HG03060 (cell line): ENCODE data around the gene KCTD19.
"Not testable (repeated sequence)": the region's sequence is repeated elsewhere in the genome, so short reads cannot be mapped to it uniquely, and the experiment has no call there.

Experiments used
- ATAC-seq: cut with Tn5 transposase; IDR thresholded peaks from one replicate; pipeline ENCODE4 v1.9.1; 2021; ENCODE audit warnings: low read depth, moderate number of reproducible peaks; ENCODE audit not compliant: unreplicated experiment

The KCTD19 gene

GRCh38 chr16:67326472-67327309 lies at the start of gene KCTD19, which contains the start of gene LRRC36:
Gene KCTD19 (minus strand): TSS chr16:67326741. CDS start chr16:67326707, 34 bp downstream.
Gene LRRC36 (plus strand): TSS chr16:67326815. CDS start chr16:67326863, 48 bp downstream.
- no peak for ATAC-seq

- not testable (repeated sequence) for ATAC-seq
Observed at GRCh38 chr16:67376012-67376411, 49.5 kb upstream of the KCTD19 start.

GRCh38 chr16:67372664-67373063 lies 46.1 kb upstream of the KCTD19 start:
- no peak for ATAC-seq

- no peak for ATAC-seq
Observed at GRCh38 chr16:67370661-67371060, 44.1 kb upstream of the KCTD19 start.

- ATAC-seq = no peak
Observed at GRCh38 chr16:67364600-67365235, 38.2 kb upstream of the KCTD19 start.

GRCh38 chr16:67361038-67361437 lies 34.5 kb upstream of the KCTD19 start:
- ATAC-seq = no peak

- not testable (repeated sequence) for ATAC-seq
Observed at GRCh38 chr16:67359540-67360269, 33.2 kb upstream of the KCTD19 start.

- no peak for ATAC-seq
Observed at GRCh38 chr16:67357561-67357960, 31.0 kb upstream of the KCTD19 start.

GRCh38 chr16:67356396-67356795 lies 29.9 kb upstream of the KCTD19 start:
- no peak for ATAC-seq

- ATAC-seq = not testable (repeated sequence)
Observed at GRCh38 chr16:67352463-67352862, 25.9 kb upstream of the KCTD19 start.

GRCh38 chr16:67350324-67350723 lies 23.8 kb upstream of the KCTD19 start:
- no peak for ATAC-seq

- no peak for ATAC-seq
Observed at GRCh38 chr16:67349172-67349571, 22.6 kb upstream of the KCTD19 start.

- no peak for ATAC-seq
Observed at GRCh38 chr16:67346341-67346740, 19.8 kb upstream of the KCTD19 start.

- ATAC-seq = no peak
Observed at GRCh38 chr16:67345401-67345800, 18.9 kb upstream of the KCTD19 start.

- no peak for ATAC-seq
Observed at GRCh38 chr16:67342616-67343015, 16.1 kb upstream of the KCTD19 start.

- no peak for ATAC-seq
Observed at GRCh38 chr16:67341250-67341649, 14.7 kb upstream of the KCTD19 start.

GRCh38 chr16:67339453-67339852 lies 12.9 kb upstream of the KCTD19 start:
- ATAC-seq = no peak

- ATAC-seq = no peak
Observed at GRCh38 chr16:67336648-67337047, 10.1 kb upstream of the KCTD19 start.

- no peak for ATAC-seq
Observed at GRCh38 chr16:67336116-67336515, 9.6 kb upstream of the KCTD19 start.

- no peak for ATAC-seq
Observed at GRCh38 chr16:67333315-67333714, 6.8 kb upstream of the KCTD19 start.

- ATAC-seq = no peak
Observed at GRCh38 chr16:67329901-67330300, 3.4 kb upstream of the KCTD19 start.
